Left ventricle myocardium inferior (tissue), 1 donor: ENCODE results near the gene DDX24. TPM values are rescaled to one million over a fixed set of nuclear protein-coding genes. Genes with fewer than 3 reads are reported as not detected.

ENCODE experiments used
- DNase-seq: peaks from one replicate; pipeline ENCODE4 v3.0.0-alpha.2; 2020
- H3K27ac ChIP-seq: fragments of 200-600 bp; replicated peaks from 2 replicates; pipeline ENCODE4 v1.8.0; 2021
- H3K27me3 ChIP-seq: fragments of 200-600 bp; 2 replicates; pipeline ENCODE4 v1.8.0; 2021; ENCODE audit warnings: low read depth
- H3K36me3 ChIP-seq: fragments of 200-600 bp; 2 replicates; pipeline ENCODE4 v1.8.0; 2021
- H3K4me1 ChIP-seq: fragments of 200-600 bp; 2 replicates; pipeline ENCODE4 v1.8.0; 2021
- H3K4me3 ChIP-seq: fragments of 200-600 bp; 2 replicates; pipeline ENCODE4 v1.8.0; 2021; ENCODE audit warnings: mild to moderate bottlenecking, moderate library complexity
- H3K9me3 ChIP-seq: fragments of 200-600 bp; replicated peaks from 2 replicates; pipeline ENCODE4 v1.8.0; 2021
- intact Hi-C: fragments of 100-400 bp; cut with micrococcal nuclease; formaldehyde crosslinking; loops from one replicate; pipeline ENCODE4 v1.11.0; 2022
- total RNA-seq: library from RNA; stranded (reverse); fragmentation: NEBNext Ultra II Directional; extraction: Animal tissue kit (Norgen Biotek cat#: 25700); gene quantifications from one replicate; pipeline ENCODE4 v1.2.1, GENCODE V29; 2021
- TF ChIP-seq, protein P1 (sequence below): fragments of 200-600 bp; IDR thresholded peaks from 2 replicates; pipeline ENCODE4 v1.8.0; 2021; ENCODE audit warnings: antibody characterized with exemption, mild to moderate bottlenecking, borderline replicate concordance
- donor health status: DM: no; HTN: yes; CAD: no; lungs with severe emphysema.

The DDX24 gene
- total RNA-seq, 1 donor from 2014 or later, result 208 TPM

GRCh38 chr14:94093418-94093817 lies 12.4 kb upstream of the DDX24 start:
- H3K27ac ChIP-seq, result no peak overlapping the region
- TF ChIP-seq, protein P1, sequence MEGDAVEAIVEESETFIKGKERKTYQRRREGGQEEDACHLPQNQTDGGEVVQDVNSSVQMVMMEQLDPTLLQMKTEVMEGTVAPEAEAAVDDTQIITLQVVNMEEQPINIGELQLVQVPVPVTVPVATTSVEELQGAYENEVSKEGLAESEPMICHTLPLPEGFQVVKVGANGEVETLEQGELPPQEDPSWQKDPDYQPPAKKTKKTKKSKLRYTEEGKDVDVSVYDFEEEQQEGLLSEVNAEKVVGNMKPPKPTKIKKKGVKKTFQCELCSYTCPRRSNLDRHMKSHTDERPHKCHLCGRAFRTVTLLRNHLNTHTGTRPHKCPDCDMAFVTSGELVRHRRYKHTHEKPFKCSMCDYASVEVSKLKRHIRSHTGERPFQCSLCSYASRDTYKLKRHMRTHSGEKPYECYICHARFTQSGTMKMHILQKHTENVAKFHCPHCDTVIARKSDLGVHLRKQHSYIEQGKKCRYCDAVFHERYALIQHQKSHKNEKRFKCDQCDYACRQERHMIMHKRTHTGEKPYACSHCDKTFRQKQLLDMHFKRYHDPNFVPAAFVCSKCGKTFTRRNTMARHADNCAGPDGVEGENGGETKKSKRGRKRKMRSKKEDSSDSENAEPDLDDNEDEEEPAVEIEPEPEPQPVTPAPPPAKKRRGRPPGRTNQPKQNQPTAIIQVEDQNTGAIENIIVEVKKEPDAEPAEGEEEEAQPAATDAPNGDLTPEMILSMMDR, result no peak
- intact Hi-C loops, result no loop called here
- no peak overlapping the region for H3K4me3 ChIP-seq
- peaks cover 8% of the 10 kb centered on the region for H3K36me3 ChIP-seq
- H3K9me3 ChIP-seq, result no peaks in the 10 kb centered on the region
- H3K4me1 ChIP-seq, result no peaks in the 10 kb centered on the region
- H3K27me3 ChIP-seq, result no peaks in the 10 kb centered on the region
- DNase-seq, result no peak

DNA sequence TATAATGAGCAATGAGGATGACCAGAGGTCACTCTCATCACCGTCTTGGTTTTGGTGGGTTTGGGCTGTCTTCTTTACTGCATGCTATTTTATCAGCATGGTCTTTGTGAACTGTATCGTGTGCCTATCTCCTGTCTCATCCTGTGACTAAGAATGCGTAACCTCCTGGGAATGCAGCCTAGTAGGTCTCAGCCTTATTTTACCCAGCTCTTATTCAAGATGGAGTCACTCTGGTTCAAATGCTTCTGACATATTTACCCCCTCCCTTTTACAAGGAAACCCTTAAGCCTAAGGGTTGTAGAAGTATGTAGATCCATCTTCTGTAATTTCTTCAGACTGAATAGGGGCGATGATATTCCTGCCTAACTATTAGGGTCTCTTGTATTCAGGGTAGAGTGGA lies 8.5 kb upstream of the DDX24 start:
- Histone ChIP-seq H3K27me3 (no peaks in the 10 kb centered on the region), H3K36me3 (no peaks in the 10 kb centered on the region), H3K27ac (no peak overlapping the region), H3K4me1 (no peaks in the 10 kb centered on the region), H3K4me3 (no peak overlapping the region), H3K9me3 (no peaks in the 10 kb centered on the region)
- intact Hi-C loops, result no loop called here
- DNase-seq, result no peak
- TF ChIP-seq, protein P1, result no peak

GRCh38 chr14:94088516-94088915 lies 7.5 kb upstream of the DDX24 start:
- no peaks in the 10 kb centered on the region for H3K36me3 ChIP-seq
- TF ChIP-seq, protein P1, result no peak
- intact Hi-C loops, result no loop called here

DNA sequence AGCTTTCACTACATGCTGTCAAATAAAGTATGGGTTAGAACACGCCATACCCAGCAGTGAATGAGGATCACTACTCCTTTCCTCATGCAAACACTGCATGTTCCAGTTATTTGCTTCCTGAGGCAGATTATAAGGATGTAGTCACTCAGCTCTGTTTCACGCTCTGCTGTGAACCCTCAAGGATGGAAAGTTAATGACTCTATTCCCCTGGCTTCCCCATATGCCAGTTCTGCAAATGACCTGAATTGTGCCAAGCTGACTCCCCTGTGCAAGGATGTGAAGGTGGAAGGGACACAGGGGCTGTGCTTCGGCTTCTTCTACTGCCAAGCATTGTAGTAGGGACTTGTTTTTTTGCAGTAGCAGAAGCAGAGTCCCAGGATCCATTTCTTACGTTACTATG lies 6.9 kb upstream of the DDX24 start:
- no peaks in the 10 kb centered on the region for H3K36me3 ChIP-seq
- TF ChIP-seq, protein P1, result no peak
- H3K4me1 ChIP-seq, result no peaks in the 10 kb centered on the region
- DNase-seq, result no peak
- H3K27me3 ChIP-seq, result no peaks in the 10 kb centered on the region
- intact Hi-C loops, result no loop called here
- H3K4me3 ChIP-seq, result no peak overlapping the region
- H3K9me3 ChIP-seq, result no peaks in the 10 kb centered on the region
- no peak overlapping the region for H3K27ac ChIP-seq

More at GRCh38 chr14:94088516-94088915, 7.5 kb upstream of the DDX24 start:
- Histone ChIP-seq H3K4me3 (no peak overlapping the region), H3K27ac (no peak overlapping the region), H3K4me1 (no peaks in the 10 kb centered on the region), H3K9me3 (no peaks in the 10 kb centered on the region), H3K27me3 (no peaks in the 10 kb centered on the region)
- no peak for DNase-seq

DNA sequence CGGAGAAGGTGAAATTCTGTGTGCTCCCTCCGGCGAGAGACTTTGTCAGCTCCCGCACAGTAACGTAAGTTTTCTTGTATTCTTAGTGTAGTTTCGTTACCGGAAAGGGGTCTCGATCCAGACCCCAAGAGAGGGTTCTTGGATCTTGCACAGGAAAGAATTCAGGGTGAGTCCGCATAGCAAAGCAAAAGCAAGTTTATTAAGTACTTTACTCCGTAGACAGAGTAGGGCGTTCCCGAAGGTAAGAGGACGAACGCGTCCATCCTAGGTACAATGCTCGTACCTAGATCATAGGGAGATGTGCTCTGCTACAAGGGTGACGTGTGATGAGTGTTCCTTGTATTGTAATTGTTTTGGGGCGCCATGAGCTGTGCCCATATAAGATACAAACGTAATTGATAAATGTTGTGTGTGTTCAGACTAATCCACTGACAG lies 401 bp upstream of the DDX24 start:
- DNase-seq, result no peak
- no peaks in the 10 kb centered on the region for H3K9me3 ChIP-seq
- intact Hi-C loops, result no loop called here
- TF ChIP-seq, protein P1, result no peak
- no peaks in the 10 kb centered on the region for H3K27me3 ChIP-seq
- H3K27ac ChIP-seq, result peak overlapping the region; percentile 93
- peaks cover 25% of the 10 kb centered on the region for H3K36me3 ChIP-seq
- H3K4me1 ChIP-seq, result peaks cover 55% of the 10 kb centered on the region
- H3K4me3 ChIP-seq, result peak overlapping the region; percentile 95
